Germinal center (tissue), 1 donor: ENCODE measurements around the gene ADD1.

Source experiments
- DNase-seq: peaks from one replicate; pipeline ENCODE4 v3.0.0; 2012; ENCODE audit warnings: mixed read lengths, low spot score

Gene ADD1

GRCh38 chr4:2963966-2964471, 120.4 kb downstream of the ADD1 start:
- DNase-seq = no peak

- no peak for DNase-seq
Observed at GRCh38 chr4:2964706-2965258, 121.1 kb downstream of the ADD1 start.

DNA sequence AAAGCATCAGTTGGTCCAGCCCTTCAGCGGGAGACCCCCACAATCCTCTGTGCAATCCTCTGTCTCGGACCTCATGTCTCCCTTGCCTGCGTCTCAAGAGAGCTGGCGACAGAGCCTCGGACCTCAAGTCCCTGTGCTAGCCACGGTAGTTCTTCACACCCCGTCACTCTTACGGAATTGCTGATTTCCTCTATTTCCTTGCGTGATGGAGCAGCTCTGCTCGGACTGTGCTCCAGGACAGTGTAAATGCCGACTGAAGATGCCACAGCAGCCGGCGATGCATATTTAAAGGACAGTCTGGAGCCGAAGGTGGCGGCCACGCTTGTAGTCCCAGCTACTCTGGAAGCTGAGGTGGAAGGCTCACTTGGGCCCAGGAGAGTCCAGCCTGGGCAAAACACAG, 121.6 kb downstream of the ADD1 start:
- DNase-seq = no peak

DNA sequence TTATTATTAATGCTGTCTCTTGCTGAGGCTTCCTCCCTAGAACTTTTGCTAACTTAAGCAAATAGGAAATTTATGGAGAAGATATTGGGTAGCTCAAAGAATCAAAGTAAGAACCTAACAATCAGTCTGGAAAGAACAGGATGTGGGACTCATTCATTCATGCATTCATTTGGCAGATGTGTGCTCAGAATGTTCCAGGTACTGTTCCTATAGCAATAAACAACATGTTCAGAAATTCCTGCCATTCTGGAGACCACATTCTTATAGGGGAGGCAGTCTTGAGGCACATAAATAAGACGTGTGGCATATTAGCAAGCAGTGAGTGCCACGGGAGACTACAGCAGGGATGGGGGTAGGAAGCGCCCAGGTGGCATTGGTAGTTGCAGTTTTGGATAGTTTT, 124.7 kb downstream of the ADD1 start:
- no peak for DNase-seq

DNA sequence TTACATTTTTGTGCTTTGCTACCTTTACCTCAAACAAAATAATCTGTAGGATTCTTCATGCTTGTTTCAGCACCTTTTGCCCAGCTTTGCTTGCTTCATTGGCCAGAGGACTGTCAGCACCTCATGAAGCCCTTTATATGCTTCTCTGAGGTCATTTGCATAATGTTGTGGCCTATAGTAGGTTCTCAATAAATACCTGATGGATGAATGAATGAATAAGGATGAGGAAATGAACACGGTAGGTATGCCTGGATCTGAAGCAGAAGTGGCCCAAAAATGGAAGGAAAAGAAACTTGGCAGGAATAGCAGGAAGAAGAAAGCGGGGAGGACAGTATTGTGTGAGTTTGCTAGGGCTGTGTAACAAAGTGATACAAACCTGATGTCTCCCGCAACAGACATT, 127.6 kb downstream of the ADD1 start:
- no peak for DNase-seq

DNA sequence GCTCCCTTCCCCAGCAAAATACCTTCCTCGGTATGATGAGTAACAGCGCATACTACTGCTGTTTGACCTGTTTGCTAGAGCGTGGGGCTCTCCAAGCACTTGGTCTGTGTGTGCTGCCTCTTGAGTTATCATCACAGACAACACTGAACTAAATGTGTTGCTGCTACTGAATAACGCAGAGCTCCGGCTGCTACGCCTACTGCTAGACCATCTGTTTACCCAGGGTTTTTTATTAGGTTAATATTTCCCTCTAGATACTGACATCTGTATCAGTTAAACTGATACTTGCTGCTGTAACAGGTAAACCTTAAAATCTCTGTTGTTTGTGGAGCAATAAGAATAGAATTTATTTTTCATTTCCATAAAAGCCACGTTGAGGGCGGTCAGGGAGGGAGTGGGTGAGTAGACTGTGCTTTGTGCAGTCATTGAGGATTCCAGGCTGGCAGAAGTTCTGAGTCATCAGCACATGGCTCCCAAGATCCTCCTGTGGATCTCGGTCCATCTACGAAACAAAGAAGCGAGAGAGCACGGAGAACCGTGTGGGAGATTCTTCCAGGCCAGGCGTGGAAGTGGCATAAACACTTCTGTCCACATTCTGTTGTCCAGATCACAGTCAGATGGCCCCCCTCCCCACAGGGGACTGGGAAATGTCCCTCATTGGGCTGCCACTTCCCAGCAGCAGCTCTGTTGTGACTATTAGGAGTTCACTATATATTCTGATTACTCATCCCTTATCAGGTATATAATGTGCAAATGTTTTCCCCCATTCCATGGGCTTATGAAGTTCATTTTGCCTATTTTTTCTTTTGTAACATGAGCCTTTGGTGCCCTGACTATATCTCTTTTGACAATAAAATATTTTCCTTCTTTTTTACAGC, 133.8 kb downstream of the ADD1 start:
- no peak for DNase-seq
